Measurements from ENCODE around the gene ERP27.

The ERP27 gene

DNA sequence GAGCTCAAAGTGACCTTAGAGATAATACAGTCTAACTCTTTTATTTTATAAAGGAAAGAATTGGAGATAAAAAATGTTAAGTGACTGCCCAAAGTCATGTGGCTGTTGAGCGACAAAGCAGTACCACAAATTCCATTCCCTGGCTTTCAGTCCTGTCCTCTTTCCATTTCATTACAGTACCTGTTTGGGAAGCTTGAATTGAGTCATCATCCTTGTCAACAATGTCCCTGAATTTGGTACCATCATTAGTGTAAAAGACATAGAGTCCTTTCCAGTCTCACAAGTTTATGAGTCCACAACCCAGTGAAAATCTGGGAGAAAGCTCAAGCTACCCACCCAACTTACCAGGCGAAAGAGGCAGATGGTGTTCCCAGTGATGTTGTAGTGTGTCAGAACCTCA is 3.8 kb downstream of the ERP27 start:
- FAIRE-seq, result no peak

DNA sequence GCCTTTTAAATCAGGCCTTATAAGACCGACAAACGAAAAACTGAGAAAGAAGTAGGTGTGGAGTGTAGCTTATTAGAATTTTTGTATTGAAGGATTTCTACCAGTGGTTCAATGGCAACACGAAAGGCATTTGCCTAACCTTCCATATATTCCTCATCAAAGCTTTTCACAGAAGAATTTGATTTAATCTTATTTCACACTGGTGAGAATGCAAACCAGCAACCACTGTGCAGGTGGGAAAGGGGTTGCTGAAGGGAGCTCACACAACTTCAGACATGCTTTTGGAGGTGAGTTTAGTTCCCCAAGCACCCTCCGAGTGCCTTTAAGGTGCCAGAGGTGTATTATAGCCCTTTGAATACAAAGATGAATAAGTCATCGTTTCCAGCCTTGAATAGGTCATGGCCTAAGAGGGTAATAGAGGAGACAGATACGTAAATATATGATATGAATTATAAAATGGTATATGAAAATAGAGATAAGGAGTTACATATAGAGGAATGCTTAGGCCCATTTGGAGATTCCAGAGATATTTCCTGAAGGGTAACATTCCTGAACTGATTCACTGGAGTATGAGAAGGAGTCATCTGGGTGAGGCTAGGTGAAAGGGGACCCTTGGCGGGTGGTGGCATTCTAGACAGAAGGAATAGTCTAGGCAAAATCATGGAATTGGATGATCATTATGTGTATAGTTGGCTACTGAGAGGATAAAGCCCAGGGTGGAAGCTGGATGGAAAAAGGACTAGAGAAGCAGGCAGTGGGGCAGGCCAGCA is 6.4 kb downstream of the ERP27 start:
- FAIRE-seq, result no peak

DNA sequence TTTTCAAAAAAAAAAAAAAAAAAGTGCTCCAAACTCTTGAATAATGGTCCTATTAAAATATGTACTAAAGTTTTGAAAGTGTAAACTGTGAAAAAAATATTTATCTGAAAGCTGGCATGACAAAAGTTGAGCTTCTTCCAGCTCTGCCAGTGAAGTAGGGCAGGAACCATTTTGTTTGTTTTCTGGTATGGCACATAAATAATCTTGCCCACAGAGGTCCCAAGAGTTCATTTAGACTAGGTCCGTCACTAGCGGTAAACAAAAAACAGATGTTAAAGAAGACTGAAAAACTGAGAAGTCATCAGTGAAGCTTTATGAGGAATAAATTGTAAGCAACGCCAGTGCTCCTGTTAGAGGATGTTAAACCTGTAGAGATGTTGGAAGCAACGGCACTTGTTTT is 7.0 kb downstream of the ERP27 start:
- no peak for FAIRE-seq

DNA sequence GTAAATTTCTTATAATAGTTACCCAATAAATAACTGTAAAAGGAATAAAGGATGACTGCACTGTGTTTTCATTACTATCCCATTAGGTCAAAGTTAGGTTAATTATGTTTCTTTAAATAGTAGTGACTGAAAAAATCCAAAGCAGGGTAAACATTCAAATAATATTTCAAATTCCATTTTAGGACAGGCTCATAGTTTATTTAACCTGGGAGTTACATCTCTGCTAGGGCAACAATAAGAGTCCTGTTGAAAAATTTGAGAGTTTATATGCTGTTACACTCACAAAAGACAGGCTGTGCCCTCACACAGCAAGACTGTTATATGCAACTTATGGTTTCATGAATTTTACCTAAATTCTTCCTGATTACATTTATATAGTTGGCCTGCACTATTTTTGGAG is 8.0 kb downstream of the ERP27 start:
- no peak for FAIRE-seq

DNA sequence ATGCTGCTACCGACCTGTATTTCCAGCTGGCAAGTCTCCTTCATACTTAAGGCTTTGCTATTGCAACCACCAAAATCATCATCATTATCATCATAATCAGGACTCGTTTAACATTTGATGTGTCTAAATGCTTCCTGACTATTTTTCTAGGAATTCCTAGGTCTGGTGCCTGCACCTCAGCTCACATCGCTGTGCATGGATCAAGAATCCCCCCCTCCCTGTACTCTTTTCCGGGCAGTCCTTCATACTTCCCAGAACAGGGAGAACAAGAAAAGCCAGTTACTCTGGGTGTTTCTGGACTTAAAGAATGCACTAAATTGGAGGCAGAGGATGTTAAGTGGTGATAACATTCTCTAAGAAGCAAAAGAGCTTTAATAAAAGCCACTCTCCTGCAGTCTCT is 9.4 kb downstream of the ERP27 start:
- FAIRE-seq, result no peak

DNA sequence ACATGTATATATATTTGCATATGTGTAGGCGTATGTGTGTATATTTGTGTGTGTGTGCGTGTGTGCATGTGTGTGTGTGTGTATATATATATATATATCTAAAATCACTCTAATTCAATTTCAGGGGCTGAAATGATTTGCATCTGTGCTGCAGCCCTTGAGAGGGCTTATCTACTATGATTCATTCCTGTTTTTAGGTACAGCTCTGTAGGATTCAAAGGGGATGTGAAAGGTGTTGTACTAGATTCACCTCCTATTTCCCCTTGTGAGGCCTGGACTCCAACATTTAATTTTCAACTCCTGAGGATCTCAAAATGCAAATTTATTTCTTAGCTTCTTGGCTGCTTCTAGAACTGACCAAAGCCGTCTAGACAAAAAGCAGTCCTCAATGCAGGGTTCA is 11.1 kb downstream of the ERP27 start:
- FAIRE-seq, result no peak

DNA sequence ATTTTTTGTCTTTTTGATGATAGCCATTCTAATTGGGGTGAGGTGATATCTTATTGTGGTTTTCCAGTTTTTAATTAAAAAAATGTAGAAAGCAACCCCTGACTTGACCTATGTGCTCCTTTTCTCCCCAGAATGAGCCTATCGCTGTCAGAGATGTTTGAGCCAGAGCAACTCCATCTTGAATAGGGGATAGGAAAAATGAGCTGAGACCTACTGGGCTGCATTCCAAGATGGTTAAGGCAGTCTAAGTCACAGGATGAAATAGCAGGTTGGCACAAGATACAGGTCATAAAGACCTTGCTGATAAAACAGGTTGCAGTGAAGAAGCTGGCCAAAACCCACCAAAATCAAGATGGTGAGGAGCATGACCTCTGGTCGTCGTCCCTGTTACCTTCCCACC is 13.8 kb downstream of the ERP27 start:
- no peak for FAIRE-seq

DNA sequence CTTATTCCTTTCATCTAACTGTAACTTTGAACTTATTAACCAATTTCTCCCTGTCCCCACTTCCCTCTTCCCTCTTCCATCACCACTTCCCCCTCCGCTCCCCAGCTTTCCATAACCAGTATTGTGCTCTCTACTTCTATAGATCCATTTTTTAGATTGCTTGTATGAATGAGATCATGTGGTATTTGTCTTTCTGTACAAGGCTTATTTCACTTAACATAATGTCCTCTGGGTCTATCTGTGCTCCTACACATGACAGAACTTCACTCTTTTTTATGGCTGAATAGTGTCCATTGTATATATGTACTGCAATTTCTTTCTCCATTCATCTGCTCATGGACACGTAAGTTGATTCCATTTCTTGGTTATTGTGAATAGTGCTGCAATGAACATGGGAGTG is 14.4 kb downstream of the ERP27 start:
- no peak for FAIRE-seq

DNA sequence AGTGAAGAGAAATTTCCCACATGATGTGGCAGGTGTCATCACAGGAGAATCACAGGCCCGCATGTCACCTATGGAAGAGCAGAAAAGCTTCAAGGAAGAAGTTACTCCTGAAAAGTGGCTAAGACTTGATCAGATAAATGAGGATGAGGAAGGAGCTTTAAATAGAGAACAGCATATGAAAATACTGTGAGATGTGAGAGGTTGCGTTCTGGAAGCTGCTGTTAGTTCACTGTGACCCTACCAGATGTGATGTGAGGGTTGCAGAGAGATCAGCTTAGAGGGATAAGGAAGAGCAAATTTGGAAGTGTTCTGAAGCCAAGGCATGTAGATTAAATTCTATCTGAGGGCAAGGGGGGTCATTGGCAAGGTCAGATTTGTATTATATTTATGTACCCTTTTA is 17.1 kb downstream of the ERP27 start:
- no peak for FAIRE-seq

DNA sequence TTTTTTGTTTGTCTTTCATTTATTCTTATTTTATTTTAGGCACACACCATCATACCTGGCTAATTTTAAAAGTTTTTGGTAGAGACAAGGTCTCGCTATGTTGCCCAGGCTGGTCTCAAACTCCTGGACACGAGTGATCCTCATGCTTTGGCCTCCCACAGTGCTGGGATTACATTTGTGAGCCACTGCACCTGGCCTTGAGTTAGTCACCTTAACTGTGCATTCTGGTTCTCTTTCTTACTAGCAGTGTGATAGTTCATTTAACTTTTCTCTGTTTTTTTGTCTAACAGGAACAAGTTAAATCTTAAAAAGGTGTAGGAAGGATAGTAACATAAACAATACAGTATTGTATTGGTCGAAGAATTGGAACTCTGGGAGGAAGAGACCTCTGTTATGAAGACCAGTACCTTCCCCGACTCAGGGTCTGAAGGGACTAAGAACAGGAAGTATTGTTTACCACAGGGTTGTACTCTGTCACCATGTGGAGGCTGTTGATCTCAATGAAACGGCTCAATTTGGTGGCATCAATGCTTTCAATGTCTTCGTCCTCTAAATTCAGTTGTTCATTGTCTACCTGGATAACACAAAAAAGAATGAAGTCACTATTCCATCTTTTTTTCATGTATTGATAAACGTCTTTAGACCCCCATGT is 17.7 kb downstream of the ERP27 start:
- FAIRE-seq, result no peak

DNA sequence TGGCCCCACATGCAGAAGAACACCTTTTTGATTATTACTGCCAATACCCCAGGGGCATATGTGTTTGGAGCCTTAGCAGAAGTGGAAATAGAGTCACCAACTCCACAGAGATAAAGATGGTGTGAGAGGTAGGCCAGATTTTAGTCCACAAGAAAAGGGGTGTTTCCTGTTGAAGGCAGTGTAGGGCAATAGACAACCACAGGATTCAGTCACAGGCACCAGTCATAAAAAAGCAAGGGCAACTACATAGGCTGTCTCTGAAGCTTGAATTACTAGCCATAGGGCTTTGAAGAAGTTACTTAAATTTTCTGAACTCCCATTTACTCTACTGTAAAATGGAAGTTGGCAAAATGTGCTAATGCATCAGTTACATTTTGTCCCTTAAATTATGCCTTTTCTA is 18.9 kb downstream of the ERP27 start:
- FAIRE-seq, result no peak

DNA sequence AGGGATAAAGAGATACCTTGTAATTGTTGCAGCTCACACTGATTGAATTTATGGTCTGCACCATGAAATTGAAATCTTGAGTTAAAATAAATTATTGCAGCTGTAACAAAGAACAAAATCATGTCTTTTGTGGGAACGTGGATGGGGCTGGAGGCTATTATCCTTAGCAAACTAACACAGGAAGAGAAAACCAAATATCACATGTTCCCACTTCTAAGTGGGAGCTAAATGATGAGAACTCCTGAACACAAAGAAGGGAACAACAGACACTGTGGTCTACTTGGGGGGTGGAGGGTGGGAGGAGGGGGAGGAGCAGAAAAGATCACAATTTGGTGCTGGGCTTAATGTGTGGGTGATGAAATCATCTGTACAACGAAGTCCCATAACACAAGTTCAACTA is 22.6 kb downstream of the ERP27 start:
- no peak for FAIRE-seq

DNA sequence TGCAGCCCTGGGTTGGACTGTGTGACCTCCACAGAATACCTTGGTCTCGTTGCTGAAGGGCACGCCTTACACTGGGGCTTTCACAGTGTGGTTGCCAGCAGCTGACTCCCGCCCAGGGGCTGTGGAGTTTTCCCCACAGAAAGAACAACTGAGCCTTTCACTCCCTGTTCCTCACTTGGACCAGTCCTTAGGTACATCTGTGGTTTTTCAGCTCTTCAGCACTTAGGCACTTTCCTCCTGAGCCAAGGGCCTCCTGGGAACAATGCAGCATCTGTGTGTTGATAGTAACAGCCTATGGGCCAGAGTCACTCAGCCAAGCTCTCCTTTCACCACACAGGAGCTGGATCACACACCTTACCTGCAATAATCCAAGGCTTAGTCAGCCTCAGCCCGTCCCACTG is 25.0 kb downstream of the ERP27 start:
- no peak for FAIRE-seq

DNA sequence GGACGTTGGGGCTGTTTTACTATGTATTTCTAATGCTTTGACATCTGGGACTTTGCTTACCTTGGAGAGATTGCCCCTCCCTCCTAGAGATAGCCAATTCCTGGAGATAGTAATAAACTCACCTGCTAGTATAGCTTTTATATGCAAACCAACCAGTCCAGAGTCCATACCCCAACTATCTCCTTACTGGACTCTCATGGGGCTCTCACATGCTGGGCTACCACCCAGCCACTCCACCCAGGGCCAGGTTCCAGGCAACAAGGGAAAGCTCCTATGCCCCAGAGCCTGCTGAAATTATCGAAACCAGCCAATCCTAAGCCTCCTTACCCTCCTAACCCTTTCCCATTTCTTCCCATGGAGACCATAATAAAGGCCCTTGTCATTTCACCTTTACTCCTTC is 27.2 kb downstream of the ERP27 start:
- no peak for FAIRE-seq

DNA sequence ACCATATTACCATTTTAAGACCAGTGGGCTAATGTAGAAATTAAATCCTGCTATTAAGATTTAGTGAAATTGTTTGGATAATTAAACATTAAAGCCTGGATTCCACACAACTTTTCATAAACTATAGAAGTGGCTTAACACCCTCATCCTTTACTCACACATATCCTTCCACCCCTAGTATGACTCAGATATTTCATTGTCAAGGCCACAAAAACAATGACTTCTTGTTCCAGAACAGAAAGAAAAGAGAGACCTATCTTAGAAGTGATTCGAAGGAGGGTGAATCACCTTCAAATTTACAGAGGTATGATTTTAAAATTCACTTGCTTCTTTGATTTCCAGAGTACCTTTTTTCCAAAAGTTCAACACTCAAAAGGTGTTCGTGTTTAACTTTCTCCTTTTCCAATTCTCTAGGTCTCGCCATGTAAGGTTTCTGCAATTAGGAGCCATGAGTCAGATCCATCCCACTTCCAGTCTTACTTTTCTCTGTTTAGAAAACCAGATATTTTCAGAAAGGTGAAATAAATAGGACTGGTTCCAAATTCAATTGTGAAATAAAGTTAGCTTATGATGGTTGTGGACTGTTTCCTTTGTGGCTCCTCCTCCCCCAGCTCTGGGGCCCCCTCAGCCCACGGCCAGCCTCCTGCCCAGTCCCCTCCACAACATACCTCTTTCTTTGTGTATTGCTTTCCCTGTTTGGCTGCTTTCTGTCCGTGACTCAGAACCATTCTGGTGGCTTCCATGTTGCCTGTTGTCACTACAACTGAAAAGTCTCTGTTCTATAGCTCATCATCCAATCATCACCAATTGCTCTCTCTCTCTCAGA is 28.0 kb downstream of the ERP27 start:
- FAIRE-seq, result no peak

DNA sequence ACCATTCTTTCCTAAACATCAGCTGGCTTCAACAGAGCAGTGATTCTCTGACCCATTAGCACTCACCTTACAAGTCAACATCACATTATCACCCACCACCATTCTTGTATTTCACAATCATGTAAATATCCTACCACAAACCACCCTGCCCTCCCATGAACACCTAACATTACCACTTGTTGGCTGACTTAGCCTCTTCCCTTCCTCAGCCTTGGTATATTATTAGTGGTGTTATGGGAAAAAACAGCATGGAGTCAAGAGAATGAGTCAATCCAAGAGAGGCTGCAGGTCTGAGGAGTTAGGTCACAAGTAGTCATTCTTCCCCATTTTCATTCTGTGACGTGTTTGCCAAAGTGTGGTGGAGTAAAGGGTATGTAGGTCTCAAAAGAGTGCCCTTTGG is 30.4 kb downstream of the ERP27 start:
- FAIRE-seq, result no peak

DNA sequence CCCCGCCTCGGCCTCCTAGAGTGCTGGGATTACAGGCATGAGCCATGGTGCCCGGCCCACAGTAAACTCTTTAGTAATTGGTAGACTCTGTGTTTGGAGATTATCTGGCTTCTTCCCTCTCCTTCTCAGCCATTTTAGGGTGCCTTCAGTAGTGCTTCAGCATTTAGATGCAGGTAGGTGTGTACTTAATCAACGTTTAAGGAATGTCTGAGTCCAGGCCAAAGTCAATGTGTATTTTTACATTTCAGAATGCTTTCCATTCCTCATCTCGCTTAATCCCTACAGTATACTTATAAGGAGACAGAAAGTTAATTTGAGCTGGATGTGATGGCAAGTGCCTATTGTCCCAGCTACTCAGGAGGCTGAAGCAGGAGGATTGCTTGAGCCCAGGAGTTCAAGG is 32.2 kb downstream of the ERP27 start:
- no peak for FAIRE-seq

DNA sequence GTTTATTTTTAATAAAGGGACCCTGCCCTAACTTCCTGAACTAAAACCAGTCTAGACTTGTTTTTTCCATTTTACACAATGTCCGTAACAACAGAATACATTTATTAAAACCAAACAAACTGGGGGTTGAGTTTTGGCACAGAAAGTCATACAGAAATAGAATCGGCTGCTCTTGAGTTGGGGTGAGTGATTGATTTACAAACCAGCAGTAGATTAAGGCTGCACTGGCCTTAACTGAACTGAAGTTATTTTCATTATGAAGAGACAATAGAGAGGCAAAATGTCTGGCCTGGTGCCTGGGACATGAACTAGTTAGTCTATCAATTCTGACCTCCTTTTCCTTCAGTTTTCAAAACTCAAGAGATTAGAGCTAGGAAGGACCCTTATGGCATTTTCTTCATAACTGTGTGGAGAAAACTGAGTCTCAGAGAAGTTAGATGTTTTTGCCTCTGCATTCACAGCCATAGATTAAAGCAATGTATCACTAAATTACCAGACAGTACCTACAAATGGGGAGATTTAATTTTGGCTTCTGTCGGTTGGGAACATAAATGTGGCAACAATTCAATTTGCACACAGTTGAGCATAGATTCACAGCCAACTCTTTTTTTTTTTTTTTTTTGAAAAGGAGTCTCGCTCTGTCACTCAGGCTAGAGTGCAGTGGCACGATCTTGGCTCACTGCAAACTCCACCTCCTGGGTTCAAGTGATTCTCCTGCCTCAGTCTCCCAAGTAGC is 32.9 kb downstream of the ERP27 start:
- no peak for FAIRE-seq

DNA sequence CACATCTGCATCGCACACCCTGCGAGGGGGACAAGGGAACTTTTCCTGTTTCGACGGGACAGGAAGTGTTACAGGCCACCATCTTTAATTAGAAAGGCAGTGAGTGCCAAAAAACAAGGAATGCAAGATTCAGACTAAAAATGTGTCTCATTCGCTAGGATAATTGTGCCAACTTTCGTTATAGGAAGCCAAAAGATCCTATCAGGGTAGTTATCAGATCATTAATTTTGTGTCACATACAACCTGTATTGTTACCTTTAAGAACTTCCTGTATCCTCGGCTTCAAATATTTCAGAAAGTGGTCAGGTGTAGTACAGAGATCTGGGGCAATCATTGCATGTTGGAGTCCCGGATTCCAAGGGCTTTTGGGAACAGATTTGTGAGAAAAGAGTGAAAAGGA is 33.5 kb downstream of the ERP27 start:
- FAIRE-seq, result no peak

DNA sequence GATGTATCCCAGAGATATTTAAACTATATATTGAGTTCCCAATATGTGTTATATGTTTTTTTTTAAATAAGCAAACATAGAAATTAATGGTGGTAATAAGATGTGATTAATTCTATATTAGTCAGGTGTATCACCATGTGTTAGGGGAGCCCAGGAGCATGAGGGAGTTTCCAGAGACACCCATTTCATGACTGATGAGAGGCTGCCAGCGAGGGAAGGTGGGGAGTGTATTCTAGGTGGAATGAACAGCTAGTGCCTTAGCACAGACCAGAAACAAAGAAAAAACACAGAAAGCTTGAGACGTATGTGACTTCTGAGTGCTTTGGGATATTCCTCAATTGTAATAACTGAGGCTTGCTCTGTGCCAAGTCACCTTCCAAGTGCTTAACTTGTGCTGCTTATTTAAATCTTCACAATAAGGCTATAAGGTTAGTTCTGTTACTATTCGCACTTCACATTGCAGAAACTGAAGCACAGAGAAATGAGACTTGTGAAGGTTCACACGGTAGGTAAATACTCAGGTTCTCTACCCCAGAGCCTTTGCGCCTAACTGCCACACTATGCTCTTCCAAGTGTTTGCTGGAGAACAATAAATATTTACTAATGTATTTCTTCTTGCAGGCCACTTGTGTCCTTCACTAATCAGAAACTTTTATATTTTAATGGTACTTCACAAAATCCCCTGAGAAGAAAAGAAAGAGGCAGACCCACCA is 34.8 kb downstream of the ERP27 start:
- FAIRE-seq, result no peak

DNA sequence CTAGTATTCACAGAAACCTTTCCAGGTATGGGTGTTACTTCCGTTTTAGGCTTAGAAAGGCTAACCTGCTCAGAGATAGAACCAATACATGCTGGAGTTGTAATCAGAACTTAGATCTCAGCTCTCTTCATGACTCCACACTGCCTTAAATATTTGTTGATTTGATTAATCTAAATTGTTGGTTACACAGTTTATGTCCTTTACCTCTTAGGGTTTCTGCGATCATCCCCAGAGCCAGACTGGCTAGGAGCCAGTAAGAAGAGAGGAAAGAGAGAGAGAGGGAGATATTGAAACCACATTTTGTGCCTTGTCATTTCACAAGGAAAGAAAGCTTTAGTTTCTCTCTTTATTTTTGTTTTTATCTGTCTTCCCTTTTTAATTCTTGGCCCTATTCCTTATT is 35.9 kb downstream of the ERP27 start:
- FAIRE-seq, result no peak

DNA sequence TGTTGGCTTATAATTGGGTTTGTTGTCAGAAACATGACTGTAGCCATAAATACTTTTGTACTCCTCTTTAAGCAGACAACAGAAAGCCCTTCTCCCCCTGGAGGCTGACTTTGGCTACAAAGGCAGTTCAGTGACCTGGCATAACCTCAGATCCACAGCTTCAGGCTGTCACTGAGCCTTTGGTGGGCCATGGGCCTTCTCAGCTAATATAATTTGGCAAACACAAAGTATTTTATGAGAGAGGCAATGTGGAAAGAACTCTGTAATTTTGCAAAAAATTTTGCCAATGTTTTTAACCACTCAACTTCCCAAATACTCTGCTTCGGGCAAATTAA is 37.1 kb downstream of the ERP27 start:
- FAIRE-seq, result no peak
